IMR-90 (cell line): ENCODE measurements around the gene KCNJ16.

Experiments used
- CEBPB ChIP-seq: IDR thresholded peaks from 2 replicates; pipeline ENCODE4 v1.6.1; 2012; ENCODE audit warnings: low read depth, low read length, improper control_type of control experiment
- CHD1 ChIP-seq: IDR thresholded peaks from 2 replicates; pipeline ENCODE4 v1.6.1; 2012; ENCODE audit warnings: low read depth, low read length, improper control_type of control experiment
- CTCF ChIP-seq: conservative IDR thresholded peaks from 2 replicates; pipeline ENCODE4 v1.5.1; 2012; ENCODE audit warnings: mild to moderate bottlenecking, low read depth, low read length, improper control_type of control experiment
- MAZ ChIP-seq: IDR thresholded peaks from 2 replicates; pipeline ENCODE4 v1.6.1; 2012; ENCODE audit warnings: low read depth, mild to moderate bottlenecking, low read length, improper control_type of control experiment, moderate library complexity, borderline replicate concordance
- POLR2A ChIP-seq: IDR thresholded peaks from 2 replicates; pipeline ENCODE4 v1.6.1; 2012; ENCODE audit warnings: mild to moderate bottlenecking, low read depth, low read length
- RCOR1 ChIP-seq: IDR thresholded peaks from 2 replicates; pipeline ENCODE4 v1.6.1; 2012; ENCODE audit warnings: mild to moderate bottlenecking, low read length, improper control_type of control experiment; ENCODE audit not compliant: insufficient replicate concordance

GRCh38 chr17:70060415-70060814 is 14.6 kb upstream of the KCNJ16 start:
- TF ChIP-seq POLR2A (no peak), MAZ (no peak), CTCF (no peak), CEBPB (no peak), CHD1 (no peak), RCOR1 (no peak)
